ENCODE data around the gene UBE2E2. TPM values are rescaled to one million over a fixed set of nuclear protein-coding genes. Genes with fewer than 3 reads are reported as not detected.

The UBE2E2 gene
- total RNA-seq, 1 donor: 2.2 TPM

GRCh38 chr3:23272820-23273219 lies 69.7 kb downstream of the UBE2E2 start:
- no peak for DNase-seq (ENCODE audit: low read depth in 2 of 3, low spot score in 2 of 3)

GRCh38 chr3:23275061-23275460 lies 71.9 kb downstream of the UBE2E2 start:
- DNase-seq (ENCODE audit: low read depth in 2 of 3, low spot score in 2 of 3): no peak

GRCh38 chr3:23275814-23276213 lies 72.7 kb downstream of the UBE2E2 start:
- DNase-seq (ENCODE audit: low read depth in 2 of 3, low spot score in 2 of 3): no peak

GRCh38 chr3:23276913-23277658 lies 74.0 kb downstream of the UBE2E2 start:
- no peak for DNase-seq (ENCODE audit: low read depth in 2 of 3, low spot score in 2 of 3)

- no peak for DNase-seq (ENCODE audit: low read depth in 2 of 3, low spot score in 2 of 3)
Observed at GRCh38 chr3:23277688-23278087, 74.6 kb downstream of the UBE2E2 start.

GRCh38 chr3:23283625-23284024 lies 80.5 kb downstream of the UBE2E2 start:
- no peak for DNase-seq (ENCODE audit: low read depth in 2 of 3, low spot score in 2 of 3)

GRCh38 chr3:23288286-23288685 lies 85.2 kb downstream of the UBE2E2 start:
- no peak for DNase-seq (ENCODE audit: low read depth in 2 of 3, low spot score in 2 of 3)

GRCh38 chr3:23288715-23289114 lies 85.6 kb downstream of the UBE2E2 start:
- DNase-seq (ENCODE audit: low read depth in 2 of 3, low spot score in 2 of 3): no peak

GRCh38 chr3:23292432-23292831 lies 89.3 kb downstream of the UBE2E2 start:
- DNase-seq (ENCODE audit: low read depth in 2 of 3, low spot score in 2 of 3): no peak

GRCh38 chr3:23294770-23295387 lies 91.8 kb downstream of the UBE2E2 start:
- no peak for DNase-seq (ENCODE audit: low read depth in 2 of 3, low spot score in 2 of 3)

GRCh38 chr3:23301819-23302218 lies 98.7 kb downstream of the UBE2E2 start:
- DNase-seq (ENCODE audit: low read depth in 2 of 3, low spot score in 2 of 3): no peak

GRCh38 chr3:23302271-23302670 lies 99.1 kb downstream of the UBE2E2 start:
- DNase-seq (ENCODE audit: low read depth in 2 of 3, low spot score in 2 of 3): no peak

GRCh38 chr3:23303601-23304217 lies 100.6 kb downstream of the UBE2E2 start:
- no peak for DNase-seq (ENCODE audit: low read depth in 2 of 3, low spot score in 2 of 3)

- DNase-seq (ENCODE audit: low read depth in 2 of 3, low spot score in 2 of 3): no peak
Observed at GRCh38 chr3:23304424-23304823, 101.3 kb downstream of the UBE2E2 start.

- DNase-seq (ENCODE audit: low read depth in 2 of 3, low spot score in 2 of 3): no peak
Observed at GRCh38 chr3:23308986-23309625, 106.0 kb downstream of the UBE2E2 start.

- no peak for DNase-seq (ENCODE audit: low read depth in 2 of 3, low spot score in 2 of 3)
Observed at GRCh38 chr3:23312866-23313265, 109.7 kb downstream of the UBE2E2 start.

GRCh38 chr3:23314981-23315762 lies 112.0 kb downstream of the UBE2E2 start:
- no peak for DNase-seq (ENCODE audit: low read depth in 2 of 3, low spot score in 2 of 3)

- DNase-seq (ENCODE audit: low read depth in 2 of 3, low spot score in 2 of 3): no peak
Observed at GRCh38 chr3:23316924-23317323, 113.8 kb downstream of the UBE2E2 start.

- DNase-seq (ENCODE audit: low read depth in 2 of 3, low spot score in 2 of 3): no peak
Observed at GRCh38 chr3:23319366-23320312, 116.5 kb downstream of the UBE2E2 start.
